AG04450 (cell line): Measurements from ENCODE around the gene ETS2. TPM values are rescaled to one million over a fixed set of nuclear protein-coding genes. Genes with fewer than 3 reads are reported as not detected.
"Not testable (repeated sequence)": the region's sequence is repeated elsewhere in the genome, so short reads cannot be mapped to it uniquely, and the experiment has no call there.

ENCODE experiments used
- CTCF ChIA-PET: fragments of 300-600, 350-600 bp; formaldehyde crosslinking; extraction: SDS; loops from one replicate; lab custom pipeline; 2022; ENCODE audit warnings: antibody characterized with exemption, inconsistent platforms; lab: Charles Lee
- POLR2A ChIA-PET: fragments of 350-600 bp; formaldehyde crosslinking; extraction: SDS; loops from one replicate; lab custom pipeline; 2021; ENCODE audit warnings: antibody characterized with exemption, inconsistent platforms; lab: Yijun Ruan, JAX
- DNase-seq: peaks from one replicate; pipeline ENCODE4 v3.0.0-alpha.2; 2011; ENCODE audit warnings: low read depth, low spot score
- H3K27ac ChIP-seq: one replicate; pipeline ENCODE4 v1.5.1; 2012; ENCODE audit warnings: low read depth, low read length, control low read depth
- H3K27me3 ChIP-seq: one replicate; pipeline ENCODE4 v1.6.0; 2012; ENCODE audit warnings: low read length; ENCODE audit not compliant: control insufficient read depth, insufficient read depth
- H3K4me3 ChIP-seq: 2 replicates; pipeline ENCODE4 v1.5.1; 2011; ENCODE audit warnings: mild to moderate bottlenecking, low read depth, low read length, control low read depth
- H3K9me3 ChIP-seq: 2 replicates; pipeline ENCODE4 v1.5.1; 2012; ENCODE audit warnings: low read length; ENCODE audit not compliant: control insufficient read depth, insufficient read depth
- polyA plus RNA-seq: library from polyadenylated mRNA; depleted of rRNA; stranded (reverse); fragments of >200 nt; gene quantifications from 2 replicates; pipeline ENCODE4 v1.2.3, GENCODE V29; 2011
- TF ChIP-seq, protein P1 (sequence below): IDR thresholded peaks from 2 replicates; pipeline ENCODE4 v1.5.1; 2011; ENCODE audit warnings: low read depth, low read length, control low read depth, inconsistent platforms

The ETS2 gene
- polyA plus RNA-seq, 1 experiment: 60.1 TPM

DNA sequence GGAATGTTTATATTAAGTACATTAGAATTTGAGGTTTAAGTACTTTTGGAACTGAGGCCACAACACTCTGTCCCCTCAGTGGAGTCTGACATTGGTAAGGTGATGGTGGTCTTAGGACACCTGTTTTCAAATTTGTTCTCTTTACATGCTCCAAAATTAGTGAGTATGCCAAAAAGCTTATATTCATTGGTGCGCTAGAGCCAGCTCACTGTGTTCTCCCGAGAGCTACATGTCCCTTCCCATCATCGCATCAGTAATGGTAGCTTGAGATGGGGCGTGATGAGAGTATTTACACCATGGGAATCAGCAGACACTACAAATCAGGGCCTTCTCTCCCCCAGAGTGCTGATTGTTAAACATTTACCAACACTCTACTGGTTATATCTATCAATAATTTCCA is 19.5 kb downstream of the ETS2 start:
- Histone ChIP-seq H3K27me3 (no peaks in the 10 kb centered on the region), H3K4me3 (no peak overlapping the region), H3K27ac (no peak overlapping the region), H3K9me3 (peaks cover 7% of the 10 kb centered on the region)
- no peak for DNase-seq
- CTCF ChIA-PET: no interaction called here
- POLR2A ChIA-PET: interaction anchor here (0.6 to 1.3 kb wide), 2 partner anchors 20 to 1118 kb away, joined by 3 read pairs; partner anchors contain the start of gene ETS2
- TF ChIP-seq, protein P1, sequence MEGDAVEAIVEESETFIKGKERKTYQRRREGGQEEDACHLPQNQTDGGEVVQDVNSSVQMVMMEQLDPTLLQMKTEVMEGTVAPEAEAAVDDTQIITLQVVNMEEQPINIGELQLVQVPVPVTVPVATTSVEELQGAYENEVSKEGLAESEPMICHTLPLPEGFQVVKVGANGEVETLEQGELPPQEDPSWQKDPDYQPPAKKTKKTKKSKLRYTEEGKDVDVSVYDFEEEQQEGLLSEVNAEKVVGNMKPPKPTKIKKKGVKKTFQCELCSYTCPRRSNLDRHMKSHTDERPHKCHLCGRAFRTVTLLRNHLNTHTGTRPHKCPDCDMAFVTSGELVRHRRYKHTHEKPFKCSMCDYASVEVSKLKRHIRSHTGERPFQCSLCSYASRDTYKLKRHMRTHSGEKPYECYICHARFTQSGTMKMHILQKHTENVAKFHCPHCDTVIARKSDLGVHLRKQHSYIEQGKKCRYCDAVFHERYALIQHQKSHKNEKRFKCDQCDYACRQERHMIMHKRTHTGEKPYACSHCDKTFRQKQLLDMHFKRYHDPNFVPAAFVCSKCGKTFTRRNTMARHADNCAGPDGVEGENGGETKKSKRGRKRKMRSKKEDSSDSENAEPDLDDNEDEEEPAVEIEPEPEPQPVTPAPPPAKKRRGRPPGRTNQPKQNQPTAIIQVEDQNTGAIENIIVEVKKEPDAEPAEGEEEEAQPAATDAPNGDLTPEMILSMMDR: no peak

DNA sequence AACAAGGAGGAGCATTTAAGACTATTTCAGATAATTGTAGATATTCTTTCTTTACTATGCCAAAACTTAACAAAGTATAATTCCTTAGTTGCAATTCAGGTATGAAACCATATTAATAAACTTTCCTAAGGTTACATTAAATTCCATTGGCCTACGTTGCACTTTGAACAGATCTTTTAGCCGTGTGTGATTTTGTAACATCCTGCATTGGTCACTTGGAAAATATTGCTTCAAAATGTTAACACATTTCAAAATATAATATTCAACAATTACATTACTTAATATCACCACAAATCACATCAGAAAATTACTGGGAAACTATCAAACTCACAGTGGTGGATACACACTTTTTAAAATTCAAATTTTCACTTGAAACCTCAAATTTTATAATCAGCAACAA is 20.2 kb downstream of the ETS2 start:
- TF ChIP-seq, protein P1: no peak
- POLR2A ChIA-PET: interaction anchor here (0.6 kb wide), 1 partner anchor 1119 kb away, joined by 3 read pairs; no protein-coding TSS in a partner anchor
- no peak overlapping the region for H3K27ac ChIP-seq
- H3K27me3 ChIP-seq: no peaks in the 10 kb centered on the region
- H3K9me3 ChIP-seq: peaks cover 7% of the 10 kb centered on the region
- no peak overlapping the region for H3K4me3 ChIP-seq
- no peak for DNase-seq
- CTCF ChIA-PET: no interaction called here

DNA sequence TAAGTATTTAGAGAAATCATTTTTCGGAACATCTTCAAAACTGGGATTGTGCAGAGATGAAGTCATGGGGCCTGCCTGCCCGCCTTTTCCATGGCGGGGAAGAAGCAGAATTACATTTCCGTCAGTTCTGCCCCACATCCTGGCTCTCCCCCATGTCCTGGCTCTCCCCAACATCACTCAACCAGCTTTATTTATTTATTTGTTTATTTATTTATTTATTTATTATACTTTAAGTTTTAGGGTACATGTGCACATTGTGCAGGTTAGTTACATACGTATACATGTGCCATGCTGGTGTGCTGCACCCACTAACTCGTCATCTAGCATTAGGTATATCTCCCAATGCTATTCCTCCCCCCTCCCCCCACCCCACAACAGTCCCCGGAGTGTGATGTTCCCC is 22.4 kb downstream of the ETS2 start:
- H3K27ac ChIP-seq, H3K4me3 ChIP-seq, H3K27me3 ChIP-seq, CTCF ChIA-PET, DNase-seq, H3K9me3 ChIP-seq, POLR2A ChIA-PET: not testable (repeated sequence)

DNA sequence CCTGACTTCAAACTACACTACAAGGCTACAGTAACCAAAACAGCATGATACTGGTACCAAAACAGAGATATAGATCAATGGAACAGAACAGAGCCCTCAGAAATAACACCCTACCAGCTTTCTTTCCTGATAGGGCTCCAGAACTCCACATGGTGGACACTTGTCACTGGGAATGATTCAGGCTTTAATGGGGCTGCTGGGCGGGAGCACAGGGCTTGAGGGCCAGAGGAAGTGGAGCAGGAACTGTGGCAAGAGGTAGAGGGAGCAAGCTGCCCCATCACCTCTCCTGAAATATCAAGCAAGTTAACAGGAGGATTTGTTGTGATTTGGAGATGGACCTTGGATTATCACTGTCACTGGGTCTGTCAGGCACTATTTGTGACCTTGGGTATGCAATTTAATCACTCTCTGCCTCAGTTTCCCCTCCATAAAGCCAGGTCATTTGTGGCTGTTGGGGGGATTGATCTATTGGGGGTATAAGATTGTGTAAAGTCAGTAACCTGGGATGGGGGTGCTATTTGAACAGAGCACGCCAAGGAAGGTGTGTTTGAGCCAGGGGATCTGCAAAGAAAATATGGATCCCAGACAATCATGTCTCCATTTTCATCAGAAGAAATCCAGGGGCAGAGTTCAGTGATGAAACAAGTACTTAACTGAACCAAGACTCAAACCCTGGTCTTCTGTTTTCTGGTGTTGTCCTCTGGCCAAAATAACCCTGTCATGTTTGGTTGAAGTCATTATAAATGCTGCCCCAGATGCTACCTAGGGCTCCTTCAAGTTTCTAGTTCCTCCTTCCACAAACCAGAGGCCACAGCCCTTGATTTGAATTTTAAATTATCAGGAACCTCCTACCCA is 25.2 kb downstream of the ETS2 start:
- Histone ChIP-seq H3K4me3 (no peak overlapping the region), H3K27me3 (no peaks in the 10 kb centered on the region), H3K27ac (peak overlapping the region; percentile 43), H3K9me3 (peaks cover 7% of the 10 kb centered on the region)
- ChIA-PET POLR2A (interaction anchor here (0.7 to 1.3 kb wide), 5 partner anchors 9 to 1013 kb away, joined by 3 to 4 read pairs (median 4); no protein-coding TSS in a partner anchor), CTCF (no interaction called here)
- TF ChIP-seq, protein P1: no peak
- no peak for DNase-seq

DNA sequence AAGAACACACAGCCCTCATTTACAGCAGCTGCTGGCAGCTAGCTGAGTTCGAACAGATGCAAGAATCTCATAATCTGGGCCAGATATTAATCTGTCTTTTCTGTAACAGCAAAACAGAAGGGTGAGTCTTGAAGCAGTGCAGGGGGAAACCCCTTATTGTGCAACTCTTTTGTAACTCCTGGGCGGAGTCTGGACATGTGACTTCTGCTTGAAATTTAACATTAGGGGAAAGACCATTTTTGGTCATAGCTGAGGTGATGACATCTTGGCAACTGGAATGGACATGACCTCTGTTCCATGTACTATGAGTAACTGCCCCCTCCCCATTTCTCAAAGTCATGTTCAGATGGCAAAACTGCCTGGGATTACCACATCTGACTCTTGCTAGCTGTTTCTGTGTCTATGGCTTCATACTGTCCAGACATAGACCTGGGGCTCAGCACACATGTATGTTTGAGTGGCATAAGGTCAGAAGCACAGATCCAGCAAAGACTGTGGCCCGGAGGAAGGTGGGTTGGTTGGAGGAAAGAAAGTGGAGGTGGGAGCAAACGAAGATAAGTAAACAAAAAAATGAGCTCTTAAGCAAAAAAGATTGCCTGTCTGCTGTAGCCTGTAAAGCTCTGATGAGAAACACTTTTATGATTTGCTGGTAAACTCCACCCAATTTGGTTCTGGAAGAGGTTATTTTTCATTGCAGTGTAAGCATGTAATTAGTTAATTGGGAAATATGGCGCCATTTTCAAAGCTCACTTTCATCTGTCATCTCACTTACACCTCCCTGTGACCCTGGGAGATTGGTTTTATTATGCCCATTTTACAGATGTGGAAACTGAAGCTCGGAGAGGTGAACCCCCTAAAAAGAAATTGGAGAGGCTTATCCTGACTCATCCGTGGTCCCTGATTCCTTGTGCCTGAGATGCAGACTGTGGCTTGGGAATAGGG is 26.1 kb downstream of the ETS2 start:
- Histone ChIP-seq H3K27me3 (no peaks in the 10 kb centered on the region), H3K4me3 (no peak overlapping the region), H3K27ac (peak overlapping the region; percentile 74), H3K9me3 (peaks cover 3% of the 10 kb centered on the region)
- POLR2A ChIA-PET: interaction anchor here (0.7 to 1.3 kb wide), 6 partner anchors 8 to 1013 kb away, joined by 3 to 4 read pairs (median 4); no protein-coding TSS in a partner anchor
- CTCF ChIA-PET: interaction anchor here (1.1 to 1.5 kb wide), 2 partner anchors 294 to 305 kb away, joined by 4 to 7 read pairs; no protein-coding TSS in a partner anchor
- TF ChIP-seq, protein P1: no peak
- peak; percentile 95 for DNase-seq
